COLO668 (cell line): Measurements from ENCODE around the gene SGCA.

Experiments
- DNase-seq: peaks from one replicate; lab custom pipeline; 2025; ENCODE audit not compliant: unreplicated experiment; lab: John Stamatoyannopoulos, UW

Gene SGCA

DNA sequence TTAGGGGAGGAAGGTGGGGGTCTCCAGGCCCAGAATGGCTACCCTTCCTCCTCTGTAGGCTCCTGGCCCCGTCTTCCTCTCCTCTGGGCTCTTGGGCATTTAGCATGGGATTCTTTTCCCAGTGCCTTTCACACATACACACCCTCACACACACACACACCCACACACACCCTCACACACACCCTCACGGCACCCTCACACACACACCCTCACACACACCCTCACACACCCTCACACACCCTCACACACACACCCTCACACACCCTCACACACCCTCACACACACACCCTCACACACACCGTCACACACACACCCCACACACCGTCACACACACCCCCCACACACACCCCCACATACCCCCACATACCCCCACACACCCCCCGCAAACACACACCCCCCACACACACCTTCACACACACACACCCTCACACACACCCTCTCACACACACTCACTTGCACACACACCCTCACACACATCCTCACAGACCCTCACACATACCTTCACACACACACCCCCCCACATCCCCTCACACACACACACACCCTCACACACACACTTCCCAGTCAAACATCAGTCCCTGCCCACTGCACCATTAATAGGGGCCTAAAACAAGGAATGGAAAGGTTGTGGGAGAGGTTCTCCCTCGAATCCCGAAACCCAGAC is 845 bp downstream of the SGCA start:
- no peak for DNase-seq

DNA sequence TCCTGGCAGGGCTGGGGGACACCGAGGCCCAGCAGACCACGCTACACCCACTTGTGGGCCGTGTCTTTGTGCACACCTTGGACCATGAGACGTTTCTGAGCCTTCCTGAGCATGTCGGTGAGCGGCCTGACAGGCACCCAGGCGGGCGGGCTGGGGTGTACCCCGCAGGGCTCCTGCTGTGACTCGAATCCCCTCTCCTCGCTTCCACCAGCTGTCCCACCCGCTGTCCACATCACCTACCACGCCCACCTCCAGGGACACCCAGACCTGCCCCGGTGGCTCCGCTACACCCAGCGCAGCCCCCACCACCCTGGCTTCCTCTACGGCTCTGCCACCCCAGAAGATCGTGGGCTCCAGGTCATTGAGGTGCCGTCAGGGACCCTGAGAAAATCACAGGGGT is 1.6 kb downstream of the SGCA start:
- no peak for DNase-seq

DNA sequence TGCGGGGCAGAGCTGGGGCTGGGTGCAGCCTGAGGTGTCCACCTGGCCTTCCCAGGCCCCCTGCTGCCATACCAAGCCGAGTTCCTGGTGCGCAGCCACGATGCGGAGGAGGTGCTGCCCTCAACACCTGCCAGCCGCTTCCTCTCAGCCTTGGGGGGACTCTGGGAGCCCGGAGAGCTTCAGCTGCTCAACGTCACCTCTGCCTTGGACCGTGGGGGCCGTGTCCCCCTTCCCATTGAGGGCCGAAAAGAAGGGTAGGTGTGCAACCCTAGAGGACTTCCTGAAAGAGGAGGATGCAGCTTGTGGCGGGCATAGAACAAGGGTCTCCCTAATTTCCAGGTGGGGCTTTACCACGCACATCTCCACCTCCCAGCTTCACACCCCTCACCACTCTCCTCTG is 2.5 kb downstream of the SGCA start:
- no peak for DNase-seq

DNA sequence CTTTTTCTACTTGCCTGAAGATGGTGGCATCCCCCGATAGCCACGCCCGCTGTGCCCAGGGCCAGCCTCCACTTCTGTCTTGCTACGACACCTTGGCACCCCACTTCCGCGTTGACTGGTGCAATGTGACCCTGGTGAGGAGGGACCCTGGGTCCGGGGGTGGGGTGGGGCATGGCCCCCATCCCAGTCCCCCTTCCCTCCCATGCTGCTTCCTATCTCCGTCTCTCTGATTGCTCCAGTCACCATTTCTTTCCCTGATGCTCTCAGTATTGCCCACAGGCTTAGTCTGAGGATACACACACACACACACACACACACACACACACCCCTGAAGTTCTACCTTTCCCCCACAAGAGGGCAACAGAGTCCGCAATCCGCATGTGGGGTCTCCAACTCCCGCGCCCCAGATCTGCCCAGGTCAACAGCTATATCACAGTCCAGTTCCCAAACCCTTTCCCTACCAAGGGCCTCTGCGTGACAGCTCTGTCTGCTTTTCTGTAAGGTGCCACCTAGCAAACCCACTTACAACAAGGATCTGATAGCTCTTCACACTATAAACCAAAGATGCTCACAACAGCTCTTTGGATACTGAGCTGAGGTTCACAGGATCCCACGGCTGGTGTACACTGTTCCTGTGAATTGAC is 3.4 kb downstream of the SGCA start:
- peak; percentile 4 for DNase-seq

DNA sequence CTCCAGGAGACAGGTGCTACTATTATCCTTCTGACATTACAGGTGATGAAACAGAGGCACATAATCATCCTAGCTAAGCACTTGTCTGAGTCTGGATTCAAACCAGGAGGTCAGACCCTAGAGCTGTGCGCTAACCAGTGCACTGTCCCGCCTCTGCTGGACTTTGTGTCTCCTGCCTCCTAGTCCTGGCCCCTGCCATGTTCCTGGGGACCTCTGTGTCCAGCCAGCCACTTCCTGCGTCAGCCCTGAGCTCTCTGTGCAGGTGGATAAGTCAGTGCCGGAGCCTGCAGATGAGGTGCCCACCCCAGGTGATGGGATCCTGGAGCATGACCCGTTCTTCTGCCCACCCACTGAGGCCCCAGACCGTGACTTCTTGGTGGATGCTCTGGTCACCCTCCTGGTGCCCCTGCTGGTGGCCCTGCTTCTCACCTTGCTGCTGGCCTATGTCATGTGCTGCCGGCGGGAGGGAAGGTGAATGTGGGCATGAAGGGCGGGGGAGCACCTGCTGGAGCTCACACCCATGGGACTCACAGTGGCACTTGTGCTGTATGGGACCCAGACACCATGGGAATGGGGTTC is 4.2 kb downstream of the SGCA start:
- no peak for DNase-seq

DNA sequence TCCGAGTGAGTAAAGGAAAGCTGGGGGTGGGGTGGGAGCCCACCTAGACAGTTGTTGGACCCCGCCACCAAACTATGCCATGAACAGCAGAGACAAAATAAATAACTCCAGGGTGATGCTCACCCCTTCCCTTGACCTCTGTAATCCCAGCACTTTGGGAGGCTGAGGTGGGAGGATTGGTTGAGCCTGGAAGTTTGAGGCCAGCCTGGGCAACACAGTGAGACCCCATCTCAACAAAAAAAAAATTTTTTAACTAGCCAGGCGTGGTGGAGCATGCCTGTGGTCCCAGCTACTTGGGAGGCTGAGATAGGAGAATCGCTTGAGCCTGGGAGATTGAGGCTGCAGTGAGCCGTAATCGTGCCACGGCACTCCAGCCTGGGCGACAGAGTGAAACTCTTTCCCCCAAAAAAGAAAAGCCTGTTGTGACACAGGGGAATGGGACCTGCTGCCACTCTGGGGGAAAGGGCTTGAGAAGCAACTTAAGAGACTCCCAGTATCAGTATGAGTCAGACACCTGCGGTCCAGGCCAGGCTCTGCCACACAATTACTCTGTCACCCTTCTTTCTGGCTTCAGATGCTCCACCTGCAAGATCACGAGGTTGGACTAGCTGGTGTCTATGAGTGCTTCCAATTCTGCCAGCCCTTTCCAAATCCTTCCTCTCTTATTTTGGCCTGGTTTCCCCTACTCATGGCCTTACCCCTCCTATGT is 5.0 kb downstream of the SGCA start:
- no peak for DNase-seq

DNA sequence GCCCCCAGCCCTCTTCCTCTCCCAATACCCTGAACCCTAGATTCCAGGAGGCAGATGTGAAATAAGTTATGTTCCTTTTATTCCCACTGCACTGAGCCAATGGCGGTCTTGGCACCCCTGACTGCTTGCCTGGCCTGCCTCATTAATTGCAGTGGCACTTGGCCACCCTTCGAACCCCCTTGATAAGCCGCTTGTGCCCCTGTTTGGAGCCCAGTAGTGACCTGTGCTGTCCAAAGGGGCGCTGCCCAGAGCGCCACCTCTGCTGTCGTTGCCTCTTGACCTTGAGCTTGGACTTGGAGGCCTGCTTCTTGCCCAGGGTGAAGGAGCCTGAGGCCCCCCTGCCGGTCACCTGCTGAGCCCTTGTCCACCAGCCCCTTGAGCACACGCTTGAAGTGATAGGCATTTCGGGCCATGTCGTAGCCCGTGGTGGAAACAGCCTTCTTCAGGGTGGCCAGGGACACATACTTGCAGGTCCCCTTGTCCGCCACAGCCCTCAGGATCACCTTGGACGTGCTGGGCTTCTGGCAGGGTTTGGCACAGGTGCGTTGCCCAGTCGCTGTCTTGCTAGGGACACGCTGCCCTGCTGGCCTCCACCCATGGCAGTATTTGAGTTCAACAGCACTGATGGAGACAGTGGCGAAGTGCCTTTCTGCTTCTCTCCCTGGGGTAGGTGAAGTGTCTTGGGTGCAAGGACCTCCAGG is 5.7 kb downstream of the SGCA start:
- no peak for DNase-seq

DNA sequence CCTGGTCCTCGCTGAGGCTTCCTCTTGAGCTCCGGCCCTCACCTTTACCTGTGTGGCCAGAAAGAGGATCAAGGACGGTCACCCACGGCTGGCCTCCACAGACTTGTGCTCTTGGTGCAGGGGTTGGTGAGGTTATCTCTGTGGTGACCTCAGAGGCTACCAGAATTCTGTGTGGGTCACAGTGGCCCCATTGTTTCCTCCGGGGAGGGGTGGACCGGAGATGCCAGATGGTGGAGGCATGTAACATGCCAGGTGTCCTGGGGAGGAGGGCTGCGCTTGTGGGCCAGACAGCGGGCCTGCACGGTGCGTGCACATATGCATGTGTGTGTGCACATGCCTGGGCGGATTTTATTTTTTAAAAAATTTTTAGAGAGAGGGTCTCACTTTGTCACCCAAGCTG is 6.3 kb downstream of the SGCA start:
- DNase-seq, result no peak

DNA sequence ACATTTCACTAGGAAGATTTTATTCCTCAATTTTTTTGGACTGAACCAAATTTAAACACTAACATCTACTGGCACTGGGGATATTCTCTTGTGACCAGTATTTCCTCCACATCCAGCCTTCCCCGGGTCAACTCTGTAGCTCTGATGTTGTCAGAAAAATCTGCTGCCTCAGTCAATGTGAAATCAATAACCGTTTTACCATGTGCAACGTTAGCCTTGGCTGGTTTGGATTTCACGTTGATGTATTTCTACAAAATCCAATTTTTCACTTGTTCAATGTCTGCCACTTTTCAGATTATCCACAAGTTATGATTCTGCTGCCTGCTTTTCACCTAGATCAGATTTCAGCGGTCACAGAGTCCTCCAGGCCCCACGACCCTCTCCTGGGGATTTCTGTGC is 7.1 kb downstream of the SGCA start:
- no peak for DNase-seq

DNA sequence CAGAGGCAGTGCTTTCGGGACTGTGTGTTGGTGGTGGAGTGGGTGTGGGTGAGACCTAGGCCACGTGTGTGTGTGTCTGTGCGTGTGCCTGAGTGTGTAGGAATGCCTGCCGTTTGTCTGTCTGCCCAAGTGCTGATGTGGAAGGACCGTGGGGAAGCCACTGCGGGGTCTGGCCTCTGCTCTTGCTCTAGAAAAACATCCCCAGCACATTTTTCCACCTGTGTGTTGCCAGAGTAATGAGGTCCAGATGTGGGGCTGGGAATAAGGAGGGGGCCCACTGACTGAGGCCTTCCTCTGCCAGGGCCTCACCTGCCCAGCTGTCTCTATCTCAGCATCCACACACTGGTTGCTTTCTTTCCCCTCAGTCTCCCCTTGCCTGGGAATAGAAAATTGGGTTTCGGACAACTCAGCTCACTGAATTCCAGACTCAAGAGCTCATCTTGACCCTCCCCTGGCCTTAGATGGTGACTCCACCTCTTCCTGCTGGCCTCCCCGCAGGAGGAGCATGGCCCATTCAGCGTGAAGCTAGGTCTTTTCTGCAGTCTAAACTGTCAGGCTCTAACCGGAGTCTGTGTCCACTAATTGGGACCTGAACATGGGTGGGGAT is 7.6 kb downstream of the SGCA start:
- no peak for DNase-seq

DNA sequence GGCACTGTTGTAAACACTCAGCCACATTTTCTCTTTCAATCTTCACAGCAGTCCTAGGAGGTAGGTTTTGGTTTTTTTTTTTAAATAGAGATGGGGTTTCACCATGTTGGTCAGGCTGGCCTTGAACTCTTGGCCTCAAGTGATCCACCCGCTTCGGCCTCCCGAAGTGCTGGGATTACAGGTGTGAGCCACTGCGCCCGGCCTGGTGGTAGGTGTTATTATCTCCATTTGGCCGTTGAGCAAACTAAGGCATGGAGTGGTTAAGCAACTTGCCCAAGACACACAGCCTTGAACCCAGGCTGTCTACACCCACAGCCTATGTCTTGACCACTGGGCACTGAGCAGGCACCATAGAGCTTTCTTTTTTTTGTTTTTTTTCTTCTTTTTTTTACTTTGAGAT is 8.6 kb downstream of the SGCA start:
- no peak for DNase-seq

DNA sequence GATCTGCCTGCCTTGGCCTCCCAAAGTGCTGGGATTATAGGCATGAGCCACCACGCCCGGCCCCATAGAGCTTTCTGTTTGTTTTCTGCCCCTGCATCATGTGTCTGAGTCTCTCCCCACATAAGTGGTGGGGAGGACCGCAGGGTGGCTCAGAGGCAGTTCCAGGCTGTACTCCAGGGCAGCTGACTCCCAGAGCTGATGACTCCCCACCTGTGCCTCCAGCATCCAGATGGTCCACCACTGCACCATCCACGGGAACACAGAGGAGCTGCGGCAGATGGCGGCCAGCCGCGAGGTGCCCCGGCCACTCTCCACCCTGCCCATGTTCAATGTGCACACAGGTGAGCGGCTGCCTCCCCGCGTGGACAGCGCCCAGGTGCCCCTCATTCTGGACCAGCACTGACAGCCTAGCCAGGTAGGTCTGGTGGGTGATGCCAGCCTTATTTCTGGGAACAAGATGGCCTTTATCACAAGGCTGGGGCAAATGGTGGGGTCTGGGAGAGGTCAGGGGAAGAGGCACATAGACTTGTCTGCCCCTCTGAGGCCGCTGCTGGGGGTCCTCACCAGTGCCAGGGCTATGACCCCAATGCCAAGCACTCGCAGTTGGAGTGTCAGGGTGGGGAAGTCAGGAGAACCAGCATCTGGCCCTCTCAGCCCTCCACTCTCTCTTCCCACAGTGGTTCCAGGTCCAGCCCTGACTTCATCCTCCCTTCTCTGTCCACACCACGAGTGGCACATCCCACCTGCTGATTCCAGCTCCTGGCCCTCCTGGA is 9.4 kb downstream of the SGCA start:
- DNase-seq, result no peak

DNA sequence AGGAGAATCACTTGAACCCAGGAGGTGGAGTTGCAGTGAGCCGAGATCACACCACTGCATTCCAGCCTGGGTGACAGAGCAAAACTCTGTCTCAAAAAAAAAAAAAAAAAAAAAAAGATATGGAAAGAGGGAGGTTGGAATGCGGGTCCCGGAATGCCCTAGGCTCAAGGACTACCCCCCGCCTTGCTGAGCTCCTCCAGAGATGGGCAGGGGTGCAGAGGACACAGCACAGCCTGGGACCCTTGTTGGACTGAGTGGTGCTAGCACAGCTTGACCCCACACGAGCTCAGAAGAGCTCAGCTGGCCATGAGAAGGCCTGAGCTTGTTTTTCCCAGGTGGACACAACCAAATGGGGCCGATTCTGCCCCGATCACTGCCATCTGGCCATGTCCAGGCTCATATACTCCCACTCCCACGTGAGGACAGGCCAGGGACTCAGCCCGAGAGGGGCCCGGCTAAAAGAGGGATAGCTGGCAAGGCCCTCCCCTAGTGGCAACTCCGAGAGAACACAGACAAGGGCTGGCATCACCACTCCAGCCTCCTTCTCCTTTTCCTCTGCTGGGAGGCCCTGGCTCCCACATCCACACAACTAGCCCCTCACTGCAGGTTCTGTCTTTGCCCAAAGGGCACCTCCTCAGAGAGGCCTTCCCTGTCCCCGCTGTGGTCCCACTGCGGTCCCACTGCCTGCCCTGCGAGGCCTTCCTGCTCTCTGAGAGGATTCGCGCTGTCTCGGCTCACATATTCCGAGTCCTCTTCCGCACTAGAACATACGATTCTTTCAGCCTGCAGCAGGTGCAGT is 11.0 kb downstream of the SGCA start:
- no peak for DNase-seq

DNA sequence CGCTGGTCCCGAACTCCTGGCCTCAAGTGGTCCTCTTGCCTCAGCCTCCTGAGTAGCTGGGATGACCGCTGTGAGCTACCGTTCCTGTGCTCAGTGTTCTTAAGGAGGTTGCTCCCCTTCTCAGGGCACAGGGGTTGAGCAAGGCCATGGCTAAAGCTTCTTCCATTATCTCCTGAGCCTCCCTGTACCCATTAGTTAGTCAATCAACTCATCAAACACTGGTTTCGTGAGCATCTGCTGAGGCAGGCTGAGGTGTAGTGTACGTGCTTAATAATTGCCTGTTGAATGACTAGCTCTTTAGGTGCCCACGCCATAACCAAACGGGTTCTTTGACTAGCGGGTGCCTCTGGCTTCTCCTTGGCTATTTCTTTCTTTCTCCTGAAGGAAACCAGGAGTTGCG is 11.7 kb downstream of the SGCA start:
- DNase-seq, result no peak

DNA sequence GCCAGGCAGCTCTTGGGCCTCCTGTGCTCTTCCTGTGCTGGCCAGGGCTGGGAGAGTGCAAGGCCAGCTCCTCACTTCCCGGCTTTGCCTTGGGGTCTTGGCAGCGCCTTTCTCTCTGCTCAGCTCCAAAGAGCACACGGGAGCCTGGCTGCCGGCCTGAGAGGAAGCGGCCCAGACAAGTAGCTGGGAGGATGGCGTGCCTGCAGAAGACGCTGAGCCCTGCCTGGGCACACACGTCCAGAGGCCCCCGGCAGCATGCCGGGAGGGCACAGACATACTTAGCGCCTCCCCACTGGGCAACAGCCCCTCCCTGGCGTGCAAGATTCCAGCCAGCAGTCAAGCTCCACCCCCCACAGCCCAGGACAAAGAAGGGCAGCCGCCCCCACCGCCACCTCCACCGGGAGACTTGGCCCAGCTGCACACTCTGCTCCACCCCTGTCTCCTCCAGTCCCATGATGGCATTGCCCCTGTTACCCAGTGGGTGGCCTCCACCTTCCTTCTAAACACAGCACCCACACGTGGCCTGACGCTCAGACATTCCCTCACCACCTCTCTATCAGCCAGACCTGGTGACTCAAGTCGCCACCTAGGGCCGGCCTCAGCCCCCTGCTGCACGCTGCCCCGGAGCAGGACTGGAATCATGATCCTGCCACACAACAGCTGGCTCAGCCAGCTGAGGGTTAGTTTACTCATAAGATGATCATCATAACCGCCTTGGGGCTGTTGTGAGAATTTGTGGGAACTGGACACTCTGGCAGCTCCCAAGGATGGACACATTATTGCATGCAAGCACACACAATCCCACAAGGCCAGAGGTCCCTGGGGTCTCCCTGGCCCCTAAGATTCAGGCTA is 12.4 kb downstream of the SGCA start:
- peak; percentile 56 for DNase-seq

DNA sequence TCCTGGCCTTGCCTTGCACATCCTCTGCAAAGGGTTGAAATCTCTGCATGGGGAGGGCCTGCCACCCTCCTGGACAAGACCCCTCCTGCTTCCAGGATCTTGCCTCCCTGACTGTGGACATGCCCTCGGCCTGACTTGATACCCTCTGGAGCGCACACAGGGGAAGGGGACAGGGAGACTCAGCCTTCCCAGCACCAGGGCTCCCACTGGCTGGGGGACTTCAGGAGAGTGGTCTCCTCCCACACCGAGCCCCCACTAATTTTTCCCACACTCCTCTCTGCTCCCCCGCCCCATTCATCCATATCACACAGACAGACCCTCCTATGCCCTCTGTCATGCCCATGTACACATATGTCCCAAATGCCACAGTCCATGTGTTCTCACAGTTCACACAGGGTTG is 14.3 kb downstream of the SGCA start:
- no peak for DNase-seq

DNA sequence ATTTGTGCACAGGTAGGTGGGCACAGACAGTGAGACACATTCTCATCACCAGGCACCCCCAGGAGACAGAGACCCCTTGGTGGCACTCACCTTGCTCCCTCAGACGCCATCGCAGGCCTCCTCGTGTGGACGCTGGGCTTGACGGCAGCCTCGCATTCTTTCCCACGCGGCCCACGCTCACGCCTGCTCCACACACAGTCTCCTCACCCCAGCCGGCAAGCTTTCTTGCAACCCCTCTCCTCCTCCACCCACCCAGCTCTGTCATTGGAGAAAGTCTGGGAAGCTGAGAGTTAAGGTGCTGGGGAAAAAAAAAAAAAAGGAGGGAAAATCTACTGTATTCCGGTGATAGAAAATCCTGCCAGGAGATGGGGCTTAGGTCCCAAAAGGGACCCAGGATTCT is 14.8 kb downstream of the SGCA start:
- no peak for DNase-seq

DNA sequence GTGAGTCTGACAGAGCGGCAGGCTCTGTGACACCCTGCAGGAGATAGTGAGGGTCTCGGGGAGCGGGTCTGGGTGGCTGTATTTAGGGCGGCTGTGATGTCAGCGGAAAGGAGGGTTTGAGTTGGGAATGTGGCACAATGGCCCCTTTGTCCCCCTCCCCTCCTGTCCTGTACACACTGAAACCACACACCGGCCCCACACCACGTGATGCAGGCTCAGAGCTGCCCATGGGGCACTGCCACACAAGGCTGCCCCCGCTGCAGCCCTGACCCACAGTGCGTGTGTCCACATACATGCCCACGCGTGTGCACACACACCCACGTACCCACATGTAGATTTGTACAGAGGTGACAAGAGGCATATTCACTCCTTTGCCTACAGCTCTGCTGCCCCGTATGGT is 15.3 kb downstream of the SGCA start:
- no peak for DNase-seq
